Neural progenitor cell (in vitro differentiated cells): ENCODE results near the gene LYSMD1. TPM values are rescaled to one million over a fixed set of nuclear protein-coding genes. Genes with fewer than 3 reads are reported as not detected.

Experiments
- DNase-seq: peaks from one replicate; pipeline ENCODE4 v3.0.0-alpha.2; 2016; ENCODE audit warnings: low spot score
- H2AFZ ChIP-seq: fragments of 200-600 bp; sonication (generic); replicated peaks from 2 replicates; pipeline ENCODE4 v1.6.1; 2016; ENCODE audit warnings: antibody characterized with exemption
- H3F3A ChIP-seq: fragments of 200-600 bp; sonication (generic); 2 replicates; pipeline ENCODE4 v1.6.1; 2016; ENCODE audit warnings: antibody characterized with exemption, low read depth
- H3K27ac ChIP-seq: fragments of 200-600 bp; sonication (generic); 2 replicates; pipeline ENCODE4 v1.5.1; 2016; ENCODE audit warnings: mild to moderate bottlenecking
- H3K27me3 ChIP-seq: fragments of 200-600 bp; sonication (generic); 2 replicates; pipeline ENCODE4 v1.6.1; 2016; ENCODE audit warnings: mild to moderate bottlenecking, moderate library complexity
- H3K36me3 ChIP-seq: fragments of 200-600 bp; sonication (generic); 2 replicates; pipeline ENCODE4 v1.5.1; 2016
- H3K4me1 ChIP-seq: fragments of 200-600 bp; sonication (generic); 2 replicates; pipeline ENCODE4 v1.6.1; 2016; ENCODE audit warnings: mixed run types
- H3K4me2 ChIP-seq: fragments of 200-600 bp; sonication (generic); 2 replicates; pipeline ENCODE4 v1.6.1; 2016
- H3K4me3 ChIP-seq: fragments of 200-600 bp; sonication (generic); 2 replicates; pipeline ENCODE4 v1.5.1; 2016
- H3K79me2 ChIP-seq: fragments of 200-600 bp; sonication (generic); 2 replicates; pipeline ENCODE4 v1.6.1; 2016; ENCODE audit warnings: low read depth
- H3K9ac ChIP-seq: fragments of 200-600 bp; sonication (generic); 2 replicates; pipeline ENCODE4 v1.6.1; 2016
- H3K9me3 ChIP-seq: fragments of 200-600 bp; sonication (generic); 2 replicates; pipeline ENCODE4 v1.5.1; 2016; ENCODE audit warnings: low read depth
- H4K20me1 ChIP-seq: fragments of 200-600 bp; sonication (generic); 2 replicates; pipeline ENCODE4 v1.6.1; 2016; ENCODE audit warnings: low read depth
- H3K27ac Mint-ChIP-seq: 3 replicates; pipeline ENCODE4 v1.8.0; 2021; ENCODE audit warnings: mixed read lengths
- H3K27me3 Mint-ChIP-seq: 2 replicates; pipeline ENCODE4 v1.8.0; 2022; ENCODE audit warnings: low read depth, mild to moderate bottlenecking, inconsistent platforms, moderate library complexity, mixed read lengths; ENCODE audit not compliant: insufficient read depth
- H3K36me3 Mint-ChIP-seq: 3 replicates; pipeline ENCODE4 v1.8.0; 2021; ENCODE audit warnings: mixed read lengths
- H3K4me1 Mint-ChIP-seq: 3 replicates; pipeline ENCODE4 v1.8.0; 2021; ENCODE audit warnings: mixed read lengths
- H3K4me3 Mint-ChIP-seq: 3 replicates; pipeline ENCODE4 v1.8.0; 2021; ENCODE audit warnings: mild to moderate bottlenecking, moderate library complexity, mixed read lengths
- H3K9me3 Mint-ChIP-seq: 3 replicates; pipeline ENCODE4 v1.8.0; 2020; ENCODE audit warnings: mixed read lengths
- EZH2 ChIP-seq: fragments of 200-600 bp; sonication (generic); IDR thresholded peaks from 2 replicates; pipeline ENCODE4 v1.6.1; 2017; ENCODE audit warnings: antibody characterized with exemption, mild to moderate bottlenecking, moderate library complexity
- EZH2phosphoT487 ChIP-seq: fragments of 200-600 bp; sonication (generic); IDR thresholded peaks from 2 replicates; pipeline ENCODE4 v1.6.1; 2017; ENCODE audit warnings: antibody characterized with exemption
- total RNA-seq: library from RNA; depleted of rRNA; stranded (reverse); fragments of >200 nt; gene quantifications from 2 replicates; pipeline ENCODE4 v1.2.3, GENCODE V29; 2015; ENCODE audit warnings: low replicate concordance
- TF ChIP-seq, protein P1 (sequence below): fragments of 200-600 bp; sonication (generic); IDR thresholded peaks from 2 replicates; pipeline ENCODE4 v1.5.1; 2017; ENCODE audit warnings: antibody characterized with exemption, mild to moderate bottlenecking

LYSMD1 gene
- total RNA-seq, 1 donor from 2014 or later: 18.9 TPM

DNA sequence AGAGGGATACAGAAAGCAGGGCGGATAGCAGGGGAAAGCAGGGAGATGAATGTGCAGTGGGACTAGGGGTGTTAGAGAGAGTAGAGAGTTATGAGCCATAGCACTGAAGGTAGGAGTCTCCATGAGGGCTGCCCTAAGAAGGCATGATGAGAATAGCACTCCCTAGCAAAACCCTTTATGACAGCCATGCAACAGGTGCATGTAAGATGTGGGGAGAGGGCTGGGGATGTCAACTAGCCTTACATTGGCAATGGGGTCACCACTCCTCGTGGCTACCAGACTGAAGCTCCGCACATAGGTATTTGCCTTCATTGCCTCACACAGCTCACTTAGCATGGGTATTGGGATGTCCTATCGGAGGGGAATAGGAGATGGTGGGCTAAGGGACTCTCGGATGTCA is 5.5 kb upstream of the LYSMD1 start:
- no peak for DNase-seq
- H3K4me1 ChIP-seq: peaks cover 4% of the 10 kb centered on the region
- no peaks in the 10 kb centered on the region for H3K36me3 ChIP-seq
- no peak overlapping the region for H3K4me2 ChIP-seq
- Mint-ChIP-seq H3K9me3 (no peaks in the 10 kb centered on the region), H3K4me3 (no peak overlapping the region), H3K27me3 (peaks cover 2% of the 10 kb centered on the region), H3K27ac (no peak overlapping the region), H3K36me3 (peaks cover 13% of the 10 kb centered on the region), H3K4me1 (peaks cover 2% of the 10 kb centered on the region)
- no peak overlapping the region for H2AFZ ChIP-seq
- TF ChIP-seq EZH2phosphoT487 (no peak), EZH2 (no peak)
- TF ChIP-seq, protein P1, sequence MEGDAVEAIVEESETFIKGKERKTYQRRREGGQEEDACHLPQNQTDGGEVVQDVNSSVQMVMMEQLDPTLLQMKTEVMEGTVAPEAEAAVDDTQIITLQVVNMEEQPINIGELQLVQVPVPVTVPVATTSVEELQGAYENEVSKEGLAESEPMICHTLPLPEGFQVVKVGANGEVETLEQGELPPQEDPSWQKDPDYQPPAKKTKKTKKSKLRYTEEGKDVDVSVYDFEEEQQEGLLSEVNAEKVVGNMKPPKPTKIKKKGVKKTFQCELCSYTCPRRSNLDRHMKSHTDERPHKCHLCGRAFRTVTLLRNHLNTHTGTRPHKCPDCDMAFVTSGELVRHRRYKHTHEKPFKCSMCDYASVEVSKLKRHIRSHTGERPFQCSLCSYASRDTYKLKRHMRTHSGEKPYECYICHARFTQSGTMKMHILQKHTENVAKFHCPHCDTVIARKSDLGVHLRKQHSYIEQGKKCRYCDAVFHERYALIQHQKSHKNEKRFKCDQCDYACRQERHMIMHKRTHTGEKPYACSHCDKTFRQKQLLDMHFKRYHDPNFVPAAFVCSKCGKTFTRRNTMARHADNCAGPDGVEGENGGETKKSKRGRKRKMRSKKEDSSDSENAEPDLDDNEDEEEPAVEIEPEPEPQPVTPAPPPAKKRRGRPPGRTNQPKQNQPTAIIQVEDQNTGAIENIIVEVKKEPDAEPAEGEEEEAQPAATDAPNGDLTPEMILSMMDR: no peak
- H3K27me3 ChIP-seq: no peaks in the 10 kb centered on the region
- H3K27ac ChIP-seq: no peak overlapping the region
- no peak overlapping the region for H3K4me3 ChIP-seq
- no peaks in the 10 kb centered on the region for H3K9me3 ChIP-seq
- H3F3A ChIP-seq: peaks cover 17% of the 10 kb centered on the region
- H3K79me2 ChIP-seq: peaks cover 13% of the 10 kb centered on the region
- no peaks in the 10 kb centered on the region for H4K20me1 ChIP-seq
- H3K9ac ChIP-seq: no peak overlapping the region

DNA sequence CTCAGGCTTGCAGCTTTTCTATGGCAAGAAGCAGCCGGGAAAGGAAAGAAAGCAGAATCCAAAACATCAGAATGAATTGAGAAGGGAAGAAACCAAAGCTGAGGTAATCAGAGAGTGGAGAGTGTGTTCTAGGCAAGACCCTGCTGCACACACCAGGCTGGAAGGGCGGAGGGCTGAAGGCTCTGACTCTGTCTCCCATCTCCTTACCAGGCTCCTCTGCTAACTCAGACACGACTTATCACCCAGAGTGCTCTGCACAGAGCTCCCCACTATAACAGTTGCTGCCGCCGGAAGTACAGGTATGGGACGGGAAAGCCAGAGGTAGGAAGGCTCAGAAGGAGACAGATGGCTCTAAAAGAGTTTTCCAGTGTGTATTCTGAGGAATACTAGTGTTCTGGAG is 1.4 kb upstream of the LYSMD1 start:
- peaks cover 4% of the 10 kb centered on the region for H3K27me3 Mint-ChIP-seq
- H3K4me3 ChIP-seq: peak overlapping the region; percentile 89
- no peak for DNase-seq
- no peaks in the 10 kb centered on the region for H3K36me3 ChIP-seq
- no peaks in the 10 kb centered on the region for H3K9me3 ChIP-seq
- H3K27ac Mint-ChIP-seq: no peak overlapping the region
- peaks cover 19% of the 10 kb centered on the region for H3K4me1 Mint-ChIP-seq
- H3K27ac ChIP-seq: no peak overlapping the region
- H3K27me3 ChIP-seq: no peaks in the 10 kb centered on the region
- peak overlapping the region; percentile 88 for H3K4me2 ChIP-seq
- H3K4me1 ChIP-seq: peaks cover 10% of the 10 kb centered on the region
- H3K9me3 Mint-ChIP-seq: no peaks in the 10 kb centered on the region
- H3K36me3 Mint-ChIP-seq: peaks cover 6% of the 10 kb centered on the region
- no peak overlapping the region for H2AFZ ChIP-seq
- no peaks in the 10 kb centered on the region for H4K20me1 ChIP-seq
- TF ChIP-seq, protein P1: no peak
- TF ChIP-seq EZH2phosphoT487 (no peak), EZH2 (no peak)
- H3F3A ChIP-seq: peaks cover 32% of the 10 kb centered on the region
- H3K4me3 Mint-ChIP-seq: peak overlapping the region; percentile 93
- no peak overlapping the region for H3K9ac ChIP-seq
- H3K79me2 ChIP-seq: peaks cover 26% of the 10 kb centered on the region

- peak overlapping the region; percentile 88 for H3K4me2 ChIP-seq
- H3K4me1 Mint-ChIP-seq: peaks cover 19% of the 10 kb centered on the region
- peak overlapping the region; percentile 93 for H3K4me3 Mint-ChIP-seq
- H3K36me3 Mint-ChIP-seq: peaks cover 11% of the 10 kb centered on the region
- peaks cover 10% of the 10 kb centered on the region for H3K4me1 ChIP-seq
- DNase-seq: peak; percentile 67
- H3K9me3 Mint-ChIP-seq: no peaks in the 10 kb centered on the region
- H3K36me3 ChIP-seq: no peaks in the 10 kb centered on the region
- peak overlapping the region; percentile 89 for H3K4me3 ChIP-seq
- H3K27ac ChIP-seq: no peak overlapping the region
- H3K9me3 ChIP-seq: no peaks in the 10 kb centered on the region
- peaks cover 26% of the 10 kb centered on the region for H3K79me2 ChIP-seq
- peaks cover 32% of the 10 kb centered on the region for H3F3A ChIP-seq
- peak overlapping the region; percentile 92 for H3K9ac ChIP-seq
- H3K27me3 ChIP-seq: no peaks in the 10 kb centered on the region
- H3K27me3 Mint-ChIP-seq: peaks cover 4% of the 10 kb centered on the region
- peak overlapping the region; percentile 43 for H3K27ac Mint-ChIP-seq
- no peaks in the 10 kb centered on the region for H4K20me1 ChIP-seq
- TF ChIP-seq, protein P1: no peak
- TF ChIP-seq EZH2phosphoT487: no peak
- TF ChIP-seq EZH2: no peak
- peak overlapping the region; percentile 97 for H2AFZ ChIP-seq
Measured at GRCh38 chr1:151166505-151166956, 829 bp upstream of the LYSMD1 start.
